HG03442 (cell line): ENCODE data around the gene RAB30.

Experiments used
- ATAC-seq: cut with Tn5 transposase; IDR thresholded peaks from one replicate; pipeline ENCODE4 v1.9.1; 2021; ENCODE audit warnings: mild to moderate bottlenecking, moderate library complexity; ENCODE audit not compliant: unreplicated experiment

RAB30 gene

GRCh38 chr11:83041126-83041525 lies 30.6 kb downstream of the RAB30 start:
- ATAC-seq: no peak

GRCh38 chr11:83039566-83039965 lies 32.1 kb downstream of the RAB30 start:
- ATAC-seq: no peak

DNA sequence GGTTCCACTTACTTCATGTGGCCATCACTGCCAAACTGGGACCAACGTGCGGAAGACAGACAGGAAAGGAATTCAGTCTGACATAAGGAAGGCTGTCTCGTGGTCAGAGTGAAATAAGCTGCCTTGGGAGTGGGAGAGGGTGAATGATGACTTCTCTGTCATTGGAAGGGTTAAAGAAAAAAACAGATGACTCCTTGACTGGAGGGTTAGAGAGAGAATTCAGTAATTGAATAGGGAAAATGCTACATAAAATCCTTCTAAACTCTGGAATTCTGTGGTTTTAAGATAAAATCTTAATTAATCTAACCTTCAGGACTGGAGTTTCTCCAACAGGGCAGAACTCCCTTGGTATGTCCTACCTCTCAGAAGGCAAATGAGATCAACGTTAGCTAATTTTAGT lies 33.8 kb downstream of the RAB30 start:
- no peak for ATAC-seq

DNA sequence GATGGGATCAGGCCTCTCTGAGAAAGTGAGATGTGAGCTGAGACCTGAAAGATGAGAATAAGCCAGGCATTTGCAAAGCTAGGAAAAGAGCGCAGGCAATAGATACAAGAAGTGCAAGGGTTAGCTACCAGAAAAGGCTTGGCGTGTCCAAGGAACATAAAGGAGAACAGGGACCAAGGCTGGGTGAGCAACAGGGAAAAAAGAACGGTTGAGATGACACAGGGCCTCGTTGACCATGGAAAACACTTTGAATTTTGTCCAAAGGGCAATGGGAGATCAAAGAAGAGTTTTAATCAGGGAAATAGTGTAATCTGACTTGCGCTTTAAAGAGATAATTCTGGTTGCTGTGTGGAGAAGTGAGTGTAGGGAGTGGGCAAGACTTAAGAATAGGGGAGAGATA lies 35.0 kb downstream of the RAB30 start:
- no peak for ATAC-seq

GRCh38 chr11:83035070-83035854 lies 36.4 kb downstream of the RAB30 start:
- ATAC-seq: peak; percentile 45

DNA sequence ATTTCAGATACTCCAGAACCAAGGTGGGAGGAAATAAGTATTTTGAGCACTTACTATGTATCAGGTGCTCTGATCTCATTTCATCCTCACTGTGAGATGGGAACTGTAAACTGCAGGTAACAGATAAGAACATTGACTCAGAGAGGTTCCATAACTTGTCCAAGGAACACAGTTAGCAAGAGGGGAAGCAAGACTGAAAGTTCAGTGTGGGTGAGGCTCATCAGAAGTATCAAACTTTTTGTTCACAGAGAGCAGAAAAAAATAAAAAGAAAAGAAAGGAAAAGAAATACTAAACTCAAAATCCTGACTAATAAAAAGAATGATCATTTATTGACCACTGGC lies 37.1 kb downstream of the RAB30 start:
- ATAC-seq: peak; percentile 34

DNA sequence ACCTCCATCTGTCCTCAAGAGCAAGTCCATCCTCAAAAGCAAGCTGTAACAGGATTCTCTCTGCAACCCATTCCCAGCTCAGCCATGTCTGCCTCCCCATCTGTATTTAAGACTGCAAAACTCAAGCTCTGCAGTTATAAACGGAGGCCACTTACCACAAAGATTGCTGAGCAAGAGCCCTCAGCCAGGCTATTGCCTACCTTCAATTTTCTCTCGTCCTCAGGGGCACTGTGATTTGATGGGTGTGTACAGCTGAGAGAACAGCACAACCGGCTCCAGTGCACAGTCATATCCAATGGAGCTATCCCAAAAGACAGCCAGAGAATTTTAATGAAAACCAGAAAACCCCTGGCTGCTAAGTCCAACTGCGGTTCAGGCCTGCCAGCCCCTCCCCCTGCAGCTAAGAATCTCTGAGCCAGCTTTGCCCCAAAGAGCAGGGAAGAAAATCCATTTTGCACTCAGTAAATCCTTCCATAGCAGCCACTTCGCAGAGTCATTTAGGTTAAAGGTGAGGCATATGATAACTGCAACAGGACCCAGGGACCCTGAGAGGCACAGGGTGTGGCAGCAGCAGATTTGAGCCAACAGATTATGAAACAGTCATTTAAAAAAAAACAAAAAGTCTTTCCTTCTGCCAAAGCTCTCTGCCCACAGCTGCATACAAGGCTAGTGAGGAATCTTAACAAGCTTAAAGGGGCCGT lies 37.6 kb downstream of the RAB30 start:
- ATAC-seq: peak; percentile 42

DNA sequence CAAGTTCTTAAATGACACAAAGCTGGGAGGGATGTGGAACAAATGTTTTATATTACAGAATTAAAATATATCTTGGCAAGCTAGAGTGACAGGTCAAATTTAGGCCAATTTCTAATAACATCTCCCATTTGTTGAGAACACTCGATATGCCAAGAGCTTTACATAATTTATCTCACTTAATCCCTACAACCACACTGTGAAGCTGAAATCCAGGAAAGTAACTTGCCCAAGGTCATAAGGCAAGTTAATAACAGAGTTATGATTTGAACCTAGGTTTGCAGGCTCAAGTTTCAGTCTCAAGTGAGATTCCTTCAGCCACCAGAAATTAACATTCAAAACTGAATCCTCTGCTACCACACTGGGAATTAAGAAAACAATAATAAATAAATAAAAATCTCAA lies 38.3 kb downstream of the RAB30 start:
- no peak for ATAC-seq

DNA sequence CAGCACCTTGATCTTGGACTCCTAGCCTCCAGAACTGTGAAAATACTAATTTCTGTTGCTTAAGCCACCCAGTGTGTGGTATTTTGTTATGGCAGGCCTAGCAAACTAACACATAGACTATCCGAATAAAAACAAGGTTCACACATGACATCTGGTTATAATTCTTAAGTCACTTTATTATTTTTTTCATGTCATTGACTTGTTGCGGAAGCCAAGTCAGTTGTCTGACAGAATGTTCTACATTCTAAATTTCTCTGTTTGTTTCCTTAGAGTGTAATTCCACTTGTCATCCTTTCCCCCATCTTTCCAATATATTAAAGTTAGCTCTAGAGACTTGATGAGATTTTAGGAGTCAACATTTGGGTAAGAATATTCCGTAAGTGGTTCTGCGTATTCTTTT lies 40.6 kb downstream of the RAB30 start:
- ATAC-seq: no peak

- no peak for ATAC-seq
Measured at GRCh38 chr11:83027794-83028193, 43.9 kb downstream of the RAB30 start.

GRCh38 chr11:83027289-83027688 lies 44.4 kb downstream of the RAB30 start:
- no peak for ATAC-seq

DNA sequence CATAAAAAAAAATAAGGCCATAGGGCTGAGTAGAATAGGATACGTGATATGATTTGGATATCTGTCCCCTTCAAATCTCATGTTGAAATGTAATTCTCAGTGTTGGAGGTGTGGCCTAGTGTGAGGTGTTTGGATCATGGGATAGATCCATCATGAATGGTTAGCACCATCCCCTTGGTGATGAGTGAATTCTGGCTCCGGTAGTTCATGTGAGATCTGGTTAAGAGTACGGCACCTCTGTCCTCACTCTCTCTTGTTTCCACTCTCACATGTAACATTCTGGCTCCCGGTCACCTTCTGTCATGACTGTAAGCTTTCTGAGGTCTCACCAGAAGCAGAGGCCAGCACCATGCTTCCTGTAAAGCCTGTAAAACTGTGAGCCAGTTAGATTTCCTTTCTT lies 45.5 kb downstream of the RAB30 start:
- no peak for ATAC-seq

DNA sequence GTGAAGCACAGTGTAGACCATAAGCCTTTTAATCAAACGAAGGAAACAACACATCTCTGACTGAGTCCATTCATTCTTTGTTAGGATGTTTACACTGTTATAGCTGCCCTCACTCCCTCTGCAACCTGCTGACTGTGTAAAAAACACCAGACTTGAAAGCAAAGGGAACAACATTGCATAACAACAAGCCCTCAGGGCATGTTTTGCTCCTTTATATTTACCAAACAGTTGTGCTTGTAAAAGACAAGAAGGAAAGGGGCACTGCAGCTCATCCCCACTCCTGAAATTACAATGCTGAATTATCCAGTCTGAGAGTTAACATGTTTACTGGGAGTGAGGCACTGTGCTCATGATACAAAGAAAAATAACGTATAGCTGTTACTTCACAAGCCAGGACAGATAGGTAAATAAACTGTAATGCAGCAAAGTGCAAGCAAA lies 46.4 kb downstream of the RAB30 start:
- no peak for ATAC-seq

DNA sequence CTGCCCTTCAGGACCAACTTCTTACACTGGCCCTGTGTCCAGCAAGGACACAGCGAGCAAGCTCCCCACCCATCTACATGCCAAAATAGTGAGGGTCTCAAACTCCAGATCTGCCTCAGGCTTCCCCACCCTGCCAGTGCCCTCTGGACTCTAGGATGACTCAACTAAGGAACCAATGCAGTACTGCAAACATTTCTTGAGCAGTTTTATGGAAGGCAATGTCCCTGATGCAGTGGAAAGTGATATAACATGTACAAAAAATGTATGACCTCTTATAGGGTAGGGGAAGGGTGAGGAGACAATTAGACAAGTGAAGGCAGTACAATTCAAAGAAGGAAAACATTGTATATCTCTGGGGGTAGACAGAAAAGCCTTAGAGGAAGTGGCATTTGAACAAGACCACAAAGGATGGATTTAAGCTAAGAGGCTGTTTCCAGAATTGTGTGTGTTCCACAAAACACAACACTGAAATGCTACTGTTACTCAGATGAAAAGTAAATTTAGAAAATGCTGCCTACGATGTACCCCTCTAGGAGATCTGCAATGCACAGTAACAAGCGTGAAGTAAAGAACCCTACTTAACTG lies 47.3 kb downstream of the RAB30 start:
- no peak for ATAC-seq

DNA sequence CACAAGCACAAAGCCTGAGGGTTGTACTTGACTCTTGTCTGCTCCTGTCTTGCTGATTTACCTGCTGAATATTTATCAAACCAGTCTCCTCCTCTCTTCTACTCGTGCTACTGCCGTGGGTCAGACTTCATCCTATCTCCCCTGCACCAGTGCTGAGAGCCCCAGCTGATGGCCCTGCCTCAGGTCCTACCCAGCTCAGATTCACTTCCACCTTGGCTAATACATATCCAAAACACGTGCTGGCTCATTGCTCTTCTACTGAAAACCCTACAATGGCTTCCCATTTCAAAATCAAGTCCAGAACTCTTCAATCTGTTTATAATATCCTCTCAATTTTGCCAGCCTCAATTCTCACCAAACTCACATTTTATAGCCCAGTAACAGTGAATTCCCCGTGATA lies 48.3 kb downstream of the RAB30 start:
- ATAC-seq: no peak

- ATAC-seq: no peak
Measured at GRCh38 chr11:83021780-83022125, 49.9 kb downstream of the RAB30 start.

- ATAC-seq: no peak
Measured at GRCh38 chr11:83020942-83021779, 50.5 kb downstream of the RAB30 start.

- no peak for ATAC-seq
Measured at GRCh38 chr11:83019888-83020579, 51.7 kb downstream of the RAB30 start.

GRCh38 chr11:83014951-83015350 lies 56.7 kb downstream of the RAB30 start:
- ATAC-seq: no peak

GRCh38 chr11:83012168-83013067 lies 59.3 kb downstream of the RAB30 start:
- ATAC-seq: no peak
